Measurements from ENCODE around the gene LAPTM5. TPM values are rescaled to one million over a fixed set of nuclear protein-coding genes. Genes with fewer than 3 reads are reported as not detected.
"Not testable (repeated sequence)": the region's sequence is repeated elsewhere in the genome, so short reads cannot be mapped to it uniquely, and the experiment has no call there.

The LAPTM5 gene
- total RNA-seq, 1 experiment from 2014 or later, result not detected

GRCh38 chr1:30768830-30769718 is 11.5 kb upstream of the LAPTM5 start:
- H3K36me3 ChIP-seq, result no peaks in the 10 kb centered on the region
- no peaks in the 10 kb centered on the region for H3K27me3 ChIP-seq (replicated peaks)
- H3K27ac ChIP-seq, result no peak overlapping the region
- no peaks in the 10 kb centered on the region for H3K9me3 ChIP-seq (replicated peaks)
- no peak overlapping the region for H3K4me3 ChIP-seq
- no peak for DNase-seq (ENCODE audit: low read depth in 1 of 2, low spot score in 2 of 2)
- no peaks in the 10 kb centered on the region; the same call in 1 of the 2 replicates for H3K4me1 ChIP-seq (replicated peaks)

DNA sequence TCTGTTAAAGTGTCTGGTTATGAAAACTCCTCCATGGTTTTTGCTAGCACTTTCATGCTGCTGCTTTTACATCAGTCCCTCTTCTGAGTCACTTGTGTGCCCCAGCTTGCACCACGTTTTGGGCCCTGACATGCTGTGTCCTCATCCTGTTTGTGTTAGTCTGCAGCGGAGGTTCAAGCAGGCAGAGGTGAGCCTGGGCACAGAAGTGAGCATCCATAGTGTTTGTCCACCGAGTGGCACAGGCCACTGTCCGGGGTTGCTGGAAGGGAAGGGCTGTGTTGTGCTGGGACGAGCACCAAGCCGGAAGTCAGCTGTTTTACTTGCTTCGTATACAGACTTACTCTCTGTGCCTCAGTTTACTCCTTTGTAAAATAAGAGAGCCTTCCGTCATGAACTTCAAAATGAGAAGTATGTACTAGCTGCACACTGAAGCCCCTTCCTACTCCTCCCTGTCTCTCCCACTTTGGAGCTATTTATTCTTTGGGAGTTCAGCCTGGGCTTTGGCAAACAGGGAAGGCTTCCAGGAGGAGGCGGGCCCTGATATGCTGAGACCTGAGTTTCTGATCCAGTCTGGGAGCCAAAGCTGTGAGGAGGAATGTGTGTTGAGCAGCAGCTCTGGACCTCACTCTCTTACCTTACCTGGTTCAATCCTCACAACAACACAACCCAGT is 10.7 kb upstream of the LAPTM5 start:
- peaks cover 7% of the 10 kb centered on the region for H3K4me1 ChIP-seq (replicated peaks)
- H3K9me3 ChIP-seq (replicated peaks), result no peaks in the 10 kb centered on the region
- H3K4me3 ChIP-seq, result no peak overlapping the region
- H3K36me3 ChIP-seq, result no peaks in the 10 kb centered on the region
- no peak overlapping the region for H3K27ac ChIP-seq
- DNase-seq (ENCODE audit: low read depth in 1 of 2, low spot score in 2 of 2), result no peak
- H3K27me3 ChIP-seq (replicated peaks), result no peaks in the 10 kb centered on the region

DNA sequence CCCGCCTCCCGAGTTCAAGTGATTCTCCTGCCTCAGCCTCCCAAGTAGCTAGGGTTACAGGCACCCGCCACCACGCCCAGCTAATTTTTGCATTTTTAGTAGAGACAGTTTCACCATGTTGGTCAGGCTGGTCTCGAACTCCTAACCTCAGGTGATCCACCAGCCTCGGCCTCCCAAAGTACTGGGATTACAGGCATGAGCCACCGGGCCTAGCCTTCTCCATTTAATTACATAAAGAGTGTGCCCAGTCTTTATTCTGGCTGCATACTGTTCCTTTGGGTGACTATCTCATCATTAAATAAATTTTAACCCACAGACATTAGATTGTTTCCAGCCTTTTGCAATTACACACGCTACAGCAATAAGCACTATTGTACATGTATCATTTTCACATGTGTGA is 9.4 kb upstream of the LAPTM5 start:
- not testable (repeated sequence) for H3K4me1 ChIP-seq (replicated peaks); DNase-seq (ENCODE audit: low read depth in 1 of 2, low spot score in 2 of 2); H3K4me3 ChIP-seq; H3K27ac ChIP-seq; H3K36me3 ChIP-seq; H3K9me3 ChIP-seq (replicated peaks); H3K27me3 ChIP-seq (replicated peaks)

GRCh38 chr1:30765556-30766434 is 8.2 kb upstream of the LAPTM5 start:
- H3K27ac ChIP-seq, result no peak overlapping the region
- H3K27me3 ChIP-seq (replicated peaks), result no peaks in the 10 kb centered on the region
- H3K9me3 ChIP-seq (replicated peaks), result no peaks in the 10 kb centered on the region
- peaks cover 8% of the 10 kb centered on the region for H3K4me1 ChIP-seq (replicated peaks)
- H3K4me3 ChIP-seq, result no peak overlapping the region
- H3K36me3 ChIP-seq, result no peaks in the 10 kb centered on the region
- no peak for DNase-seq (ENCODE audit: low read depth in 1 of 2, low spot score in 2 of 2)

- Histone ChIP-seq H3K27me3 (replicated peaks) (no peaks in the 10 kb centered on the region), H3K4me1 (replicated peaks) (peaks cover 8% of the 10 kb centered on the region), H3K27ac (no peak overlapping the region), H3K4me3 (no peak overlapping the region), H3K9me3 (replicated peaks) (no peaks in the 10 kb centered on the region), H3K36me3 (no peaks in the 10 kb centered on the region)
- no peak for DNase-seq (ENCODE audit: low read depth in 1 of 2, low spot score in 2 of 2)
Measured at GRCh38 chr1:30764939-30765555, 7.5 kb upstream of the LAPTM5 start.

GRCh38 chr1:30764396-30764795 is 6.8 kb upstream of the LAPTM5 start:
- no peaks in the 10 kb centered on the region for H3K9me3 ChIP-seq (replicated peaks)
- DNase-seq (ENCODE audit: low read depth in 1 of 2, low spot score in 2 of 2), result no peak
- H3K36me3 ChIP-seq, result no peaks in the 10 kb centered on the region
- no peak overlapping the region for H3K27ac ChIP-seq
- H3K27me3 ChIP-seq (replicated peaks), result no peaks in the 10 kb centered on the region
- peaks cover 8% of the 10 kb centered on the region for H3K4me1 ChIP-seq (replicated peaks)
- no peak overlapping the region for H3K4me3 ChIP-seq

DNA sequence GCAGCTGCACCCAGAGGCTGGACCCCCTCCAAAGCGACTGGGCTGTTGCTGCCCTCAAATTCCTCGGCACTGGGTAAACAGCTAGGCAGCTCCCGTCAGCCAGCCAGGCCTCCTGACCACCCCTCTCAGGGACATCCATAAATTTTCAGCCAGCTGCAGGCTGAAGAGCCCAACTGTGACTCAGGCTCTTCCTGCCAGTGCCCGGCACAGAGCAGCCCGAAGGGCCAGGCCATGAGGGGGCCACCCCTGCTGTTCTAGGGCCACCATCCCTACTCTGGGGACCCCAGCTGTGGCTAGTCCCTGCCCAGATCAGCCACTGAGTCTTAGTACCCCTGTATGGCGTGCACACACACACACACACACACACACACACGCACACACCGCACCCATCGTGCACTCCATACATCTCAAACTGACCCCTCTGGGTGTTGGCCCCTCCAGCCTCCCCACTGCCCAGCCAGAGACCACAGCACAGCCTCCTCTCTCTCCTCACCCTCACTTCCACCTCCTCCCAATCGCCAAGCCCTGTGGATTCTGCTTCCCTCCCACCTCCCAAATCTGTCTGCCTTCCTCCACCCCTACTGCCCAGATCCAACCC is 6.2 kb upstream of the LAPTM5 start:
- H3K4me3 ChIP-seq, result no peak overlapping the region
- H3K9me3 ChIP-seq (replicated peaks), result no peaks in the 10 kb centered on the region
- H3K36me3 ChIP-seq, result no peaks in the 10 kb centered on the region
- H3K27ac ChIP-seq, result no peak overlapping the region
- DNase-seq (ENCODE audit: low read depth in 1 of 2, low spot score in 2 of 2), result peak in 1 of 2 experiments; percentile 14
- H3K4me1 ChIP-seq (replicated peaks), result peaks cover 8% of the 10 kb centered on the region
- no peaks in the 10 kb centered on the region for H3K27me3 ChIP-seq (replicated peaks)

DNA sequence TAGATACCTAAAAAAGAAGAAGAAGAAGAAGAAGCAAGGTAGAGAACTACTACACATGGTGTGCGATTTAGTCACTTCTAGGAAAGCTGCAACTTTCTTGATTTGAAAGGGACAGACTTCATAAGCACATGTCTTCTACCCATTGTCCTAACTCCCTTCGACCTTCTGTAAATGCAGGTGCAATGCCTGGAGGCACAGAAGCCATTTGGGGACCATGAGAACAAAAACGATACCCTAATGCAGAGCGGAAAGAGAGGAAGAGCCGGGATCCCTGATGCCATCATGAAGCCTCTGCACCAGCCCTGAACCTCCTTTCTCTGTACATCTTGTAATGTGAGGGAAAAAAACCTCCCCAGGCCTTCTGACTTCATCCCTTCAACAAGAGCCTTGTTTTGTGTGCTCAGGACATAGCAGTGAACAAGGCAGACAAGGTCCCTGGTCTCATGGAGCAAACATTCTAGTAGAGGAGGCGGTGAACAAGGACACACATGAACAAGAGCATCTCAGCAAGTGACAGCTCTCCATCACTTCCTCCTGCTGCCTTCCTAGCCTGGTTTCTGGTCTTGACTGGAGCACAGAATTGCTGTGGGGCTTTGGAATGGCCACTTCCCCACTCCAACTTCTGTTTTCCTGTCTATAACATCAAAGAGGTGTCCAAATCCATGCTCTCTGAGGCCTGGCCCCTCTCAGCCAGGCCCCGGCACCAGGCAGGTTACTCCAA is 5.5 kb upstream of the LAPTM5 start:
- no peak overlapping the region for H3K4me3 ChIP-seq
- H3K4me1 ChIP-seq (replicated peaks), result peaks cover 8% of the 10 kb centered on the region
- no peaks in the 10 kb centered on the region for H3K9me3 ChIP-seq (replicated peaks)
- H3K27me3 ChIP-seq (replicated peaks), result no peaks in the 10 kb centered on the region
- H3K27ac ChIP-seq, result no peak overlapping the region
- H3K36me3 ChIP-seq, result no peaks in the 10 kb centered on the region
- DNase-seq (ENCODE audit: low read depth in 1 of 2, low spot score in 2 of 2), result no peak

GRCh38 chr1:30762152-30762929 is 4.8 kb upstream of the LAPTM5 start:
- Histone ChIP-seq H3K4me1 (replicated peaks) (peaks cover 8% of the 10 kb centered on the region), H3K36me3 (no peaks in the 10 kb centered on the region), H3K4me3 (no peak overlapping the region), H3K27ac (no peak overlapping the region), H3K9me3 (replicated peaks) (no peaks in the 10 kb centered on the region), H3K27me3 (replicated peaks) (no peaks in the 10 kb centered on the region)
- DNase-seq (ENCODE audit: low read depth in 1 of 2, low spot score in 2 of 2), result no peak

- Histone ChIP-seq H3K4me3 (no peak overlapping the region), H3K4me1 (replicated peaks) (peaks cover 14% of the 10 kb centered on the region), H3K9me3 (replicated peaks) (no peaks in the 10 kb centered on the region), H3K36me3 (no peaks in the 10 kb centered on the region), H3K27ac (no peak overlapping the region), H3K27me3 (replicated peaks) (no peaks in the 10 kb centered on the region)
- no peak for DNase-seq (ENCODE audit: low read depth in 1 of 2, low spot score in 2 of 2)
Measured at GRCh38 chr1:30761381-30762151, 4.0 kb upstream of the LAPTM5 start.

GRCh38 chr1:30760596-30761324 is 3.2 kb upstream of the LAPTM5 start:
- Histone ChIP-seq H3K4me1 (replicated peaks) (peaks cover 21% of the 10 kb centered on the region), H3K27ac (no peak overlapping the region), H3K36me3 (no peaks in the 10 kb centered on the region), H3K27me3 (replicated peaks) (no peaks in the 10 kb centered on the region), H3K9me3 (replicated peaks) (no peaks in the 10 kb centered on the region), H3K4me3 (no peak overlapping the region)
- DNase-seq (ENCODE audit: low read depth in 1 of 2, low spot score in 2 of 2), result no peak

All from SJSA1 (cell line).